ENCODE results near the gene SORCS2.

- no peak for TF ChIP-seq POLR2A (IDR thresholded peaks at IDR 0.05)
- no peak for TF ChIP-seq CTCF (IDR thresholded peaks at IDR 0.05)
- no peak for TF ChIP-seq EP300 (IDR thresholded peaks at IDR 0.05)
These were observed 34.7 kb downstream of the SORCS2 start for GRCh38 chr4:7227008-7227407.
